22Rv1 (cell line): ENCODE data around the gene KCTD20.

ENCODE experiments used
- CTCF ChIP-seq: fragments of 450-650 bp; IDR thresholded peaks from 2 replicates; pipeline ENCODE4 v1.5.1; 2017; ENCODE audit warnings: mild to moderate bottlenecking
- ZFX ChIP-seq: fragments of 450-650 bp; IDR thresholded peaks from 2 replicates; pipeline ENCODE4 v1.6.1; 2017; ENCODE audit warnings: antibody characterized with exemption, borderline replicate concordance

GRCh38 chr6:36404164-36404563 is 38.6 kb upstream of the KCTD20 start:
- TF ChIP-seq CTCF (no peak), ZFX (no peak)
